Measurements from ENCODE around the gene ACTR3. TPM values are rescaled to one million over a fixed set of nuclear protein-coding genes. Genes with fewer than 3 reads are reported as not detected.

Gene ACTR3
- total and polyA plus RNA-seq, 2 of the 8 experiments (the other 6 are each of a cell fraction or from before 2014, with no cell fraction given): 51.7 to 184 TPM

- TF ChIP-seq CTCF (IDR thresholded peaks at IDR 0.05; ENCODE audit: control extremely low read depth in 1 of 3, insufficient read depth in 1 of 3, low read depth in 1 of 3, low read length in 3 of 3) (no peak), GABPA (IDR thresholded peaks at IDR 0.05; ENCODE audit: borderline replicate concordance, insufficient read depth, low read length) (no peak), CHD7 (IDR thresholded peaks at IDR 0.05; ENCODE audit: insufficient replicate concordance, low read length) (no peak), RAD21 (IDR thresholded peaks at IDR 0.05 in 1 of 2, conservative IDR thresholded peaks at IDR 0.05 in 1 of 2; ENCODE audit: low read depth in 2 of 2, low read length in 2 of 2) (no peak)
Measured at GRCh38 chr2:114009205-114009944, 119.5 kb downstream of the ACTR3 start (continued).
